Osteocyte (in vitro differentiated cells): ENCODE data around the gene MAGEB1. TPM values are rescaled to one million over a fixed set of nuclear protein-coding genes. Genes with fewer than 3 reads are reported as not detected.

Experiments
- DNase-seq: peaks from one replicate; pipeline ENCODE4 v3.0.0; 2021; ENCODE audit warnings: mixed read lengths; ENCODE audit not compliant: unreplicated experiment; ENCODE audit errors: extremely low spot score
- H3K27ac Mint-ChIP-seq: one replicate; pipeline ENCODE4 v1.8.0; 2021; ENCODE audit warnings: mild to moderate bottlenecking, mixed read lengths; ENCODE audit not compliant: unreplicated experiment
- H3K27me3 Mint-ChIP-seq: one replicate; pipeline ENCODE4 v1.8.0; 2021; ENCODE audit warnings: mixed read lengths; ENCODE audit not compliant: unreplicated experiment
- H3K36me3 Mint-ChIP-seq: one replicate; pipeline ENCODE4 v1.8.0; 2021; ENCODE audit warnings: mixed read lengths; ENCODE audit not compliant: unreplicated experiment
- H3K4me1 Mint-ChIP-seq: one replicate; pipeline ENCODE4 v1.8.0; 2021; ENCODE audit warnings: mixed read lengths; ENCODE audit not compliant: unreplicated experiment
- H3K4me3 Mint-ChIP-seq: one replicate; pipeline ENCODE4 v1.8.0; 2021; ENCODE audit warnings: mild to moderate bottlenecking, moderate library complexity, mixed read lengths; ENCODE audit not compliant: unreplicated experiment
- H3K9me3 Mint-ChIP-seq: one replicate; pipeline ENCODE4 v1.8.0; 2021; ENCODE audit warnings: mixed read lengths; ENCODE audit not compliant: unreplicated experiment
- total RNA-seq: library from RNA; stranded (reverse); gene quantifications from 2 replicates; pipeline ENCODE4 v1.2.1, GENCODE V29; 2021
- TF ChIP-seq, protein P1 (sequence below): fragments of 200-600 bp; sonication (generic); IDR thresholded peaks from 2 replicates; pipeline ENCODE4 v1.5.0; 2021; ENCODE audit warnings: antibody characterized with exemption, mild to moderate bottlenecking, moderate library complexity

MAGEB1 gene
- total RNA-seq, 1 donor from 2014 or later, result not detected

DNA sequence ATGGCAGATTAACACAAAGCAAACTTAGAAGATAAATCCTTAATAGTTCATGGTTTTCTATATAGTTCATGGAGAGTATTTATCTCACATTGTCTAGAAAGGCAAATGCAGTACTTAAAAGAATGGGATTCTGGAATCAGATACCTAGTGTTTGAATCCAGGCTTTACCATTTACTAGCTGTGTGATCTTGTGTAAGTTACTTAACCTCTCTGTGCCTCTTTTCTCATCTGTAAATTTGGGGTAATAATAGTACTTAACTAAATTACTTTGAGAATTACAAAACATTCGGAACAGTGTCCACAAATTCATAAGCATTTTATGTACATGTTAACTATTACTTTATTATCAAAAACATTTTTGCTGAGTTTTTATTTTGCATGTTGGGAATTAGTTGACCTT, 15.8 kb downstream of the MAGEB1 start:
- H3K36me3 Mint-ChIP-seq, result no peaks in the 10 kb centered on the region
- no peak for DNase-seq
- no peak overlapping the region for H3K4me3 Mint-ChIP-seq
- no peak overlapping the region for H3K27ac Mint-ChIP-seq
- peaks cover 16% of the 10 kb centered on the region for H3K27me3 Mint-ChIP-seq
- no peaks in the 10 kb centered on the region for H3K9me3 Mint-ChIP-seq
- no peaks in the 10 kb centered on the region for H3K4me1 Mint-ChIP-seq
- TF ChIP-seq, protein P1, sequence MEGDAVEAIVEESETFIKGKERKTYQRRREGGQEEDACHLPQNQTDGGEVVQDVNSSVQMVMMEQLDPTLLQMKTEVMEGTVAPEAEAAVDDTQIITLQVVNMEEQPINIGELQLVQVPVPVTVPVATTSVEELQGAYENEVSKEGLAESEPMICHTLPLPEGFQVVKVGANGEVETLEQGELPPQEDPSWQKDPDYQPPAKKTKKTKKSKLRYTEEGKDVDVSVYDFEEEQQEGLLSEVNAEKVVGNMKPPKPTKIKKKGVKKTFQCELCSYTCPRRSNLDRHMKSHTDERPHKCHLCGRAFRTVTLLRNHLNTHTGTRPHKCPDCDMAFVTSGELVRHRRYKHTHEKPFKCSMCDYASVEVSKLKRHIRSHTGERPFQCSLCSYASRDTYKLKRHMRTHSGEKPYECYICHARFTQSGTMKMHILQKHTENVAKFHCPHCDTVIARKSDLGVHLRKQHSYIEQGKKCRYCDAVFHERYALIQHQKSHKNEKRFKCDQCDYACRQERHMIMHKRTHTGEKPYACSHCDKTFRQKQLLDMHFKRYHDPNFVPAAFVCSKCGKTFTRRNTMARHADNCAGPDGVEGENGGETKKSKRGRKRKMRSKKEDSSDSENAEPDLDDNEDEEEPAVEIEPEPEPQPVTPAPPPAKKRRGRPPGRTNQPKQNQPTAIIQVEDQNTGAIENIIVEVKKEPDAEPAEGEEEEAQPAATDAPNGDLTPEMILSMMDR, result no peak

DNA sequence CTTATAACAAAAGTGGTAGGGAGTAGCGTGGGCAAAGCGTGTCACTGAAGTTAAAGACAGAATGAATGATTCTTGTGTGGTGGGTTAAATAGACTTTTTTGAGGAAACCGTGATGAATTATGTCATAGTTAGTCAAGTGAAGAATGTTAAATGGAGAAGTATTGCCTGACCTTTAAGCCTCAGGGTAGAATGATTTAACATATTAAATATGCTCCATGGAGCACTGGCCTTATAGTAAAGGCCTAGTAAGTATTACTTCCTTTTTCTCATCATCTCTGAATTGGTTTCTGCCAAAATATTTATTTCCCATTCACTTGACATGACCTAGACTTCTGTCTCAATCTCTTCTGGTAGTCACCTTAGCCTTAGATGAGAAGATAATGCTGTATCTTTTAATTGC, 23.7 kb downstream of the MAGEB1 start:
- no peak for DNase-seq
- Mint-ChIP-seq H3K27ac (no peak overlapping the region), H3K9me3 (peaks cover 6% of the 10 kb centered on the region), H3K27me3 (peaks cover 3% of the 10 kb centered on the region), H3K36me3 (no peaks in the 10 kb centered on the region), H3K4me1 (peaks cover 2% of the 10 kb centered on the region), H3K4me3 (no peak overlapping the region)
- TF ChIP-seq, protein P1, result no peak

DNA sequence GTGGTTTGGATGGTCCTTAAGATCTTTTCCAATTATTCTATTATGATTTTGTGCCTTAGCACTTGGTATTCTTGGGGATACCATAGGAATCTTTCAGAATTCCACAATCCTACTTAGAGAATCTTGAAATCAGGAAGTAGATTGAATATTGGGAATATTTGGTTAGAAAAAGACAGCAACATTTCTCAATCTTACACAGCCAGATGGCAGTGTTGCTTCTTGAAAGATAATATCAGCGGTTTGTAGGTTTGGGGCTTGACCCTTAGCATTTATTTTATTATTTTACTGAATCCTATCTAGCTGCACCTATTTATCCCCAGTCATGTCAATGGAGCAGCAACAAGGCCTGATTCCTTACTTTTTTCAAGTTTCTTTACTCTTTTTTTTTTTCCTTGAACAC, 28.6 kb downstream of the MAGEB1 start:
- Mint-ChIP-seq H3K4me1 (peaks cover 2% of the 10 kb centered on the region), H3K4me3 (no peak overlapping the region), H3K27me3 (no peaks in the 10 kb centered on the region), H3K9me3 (no peaks in the 10 kb centered on the region), H3K36me3 (no peaks in the 10 kb centered on the region), H3K27ac (no peak overlapping the region)
- TF ChIP-seq, protein P1, result peak; percentile 70
- no peak for DNase-seq

DNA sequence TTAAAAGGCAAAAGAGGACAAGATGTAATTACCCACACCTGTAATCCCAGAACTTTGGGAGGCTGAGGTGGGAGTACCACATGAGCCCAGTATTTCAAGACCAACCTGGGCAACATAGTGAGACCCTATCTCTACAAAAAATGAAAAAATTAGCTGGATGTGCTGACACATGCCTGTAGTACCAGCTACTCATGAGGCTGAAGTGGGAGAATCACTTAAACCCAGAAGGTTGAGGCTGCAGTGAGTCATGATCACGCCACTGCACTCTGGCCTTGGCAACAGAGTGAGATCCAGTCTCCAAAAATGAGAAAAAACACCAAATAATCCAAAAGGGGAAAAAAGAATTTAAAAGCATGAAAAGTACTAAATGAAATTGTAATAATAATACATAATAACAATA, 31.4 kb downstream of the MAGEB1 start:
- no peaks in the 10 kb centered on the region for H3K9me3 Mint-ChIP-seq
- TF ChIP-seq, protein P1, result no peak
- H3K27me3 Mint-ChIP-seq, result no peaks in the 10 kb centered on the region
- H3K36me3 Mint-ChIP-seq, result no peaks in the 10 kb centered on the region
- H3K27ac Mint-ChIP-seq, result no peak overlapping the region
- no peak for DNase-seq
- H3K4me3 Mint-ChIP-seq, result no peak overlapping the region
- H3K4me1 Mint-ChIP-seq, result peaks cover 11% of the 10 kb centered on the region

DNA sequence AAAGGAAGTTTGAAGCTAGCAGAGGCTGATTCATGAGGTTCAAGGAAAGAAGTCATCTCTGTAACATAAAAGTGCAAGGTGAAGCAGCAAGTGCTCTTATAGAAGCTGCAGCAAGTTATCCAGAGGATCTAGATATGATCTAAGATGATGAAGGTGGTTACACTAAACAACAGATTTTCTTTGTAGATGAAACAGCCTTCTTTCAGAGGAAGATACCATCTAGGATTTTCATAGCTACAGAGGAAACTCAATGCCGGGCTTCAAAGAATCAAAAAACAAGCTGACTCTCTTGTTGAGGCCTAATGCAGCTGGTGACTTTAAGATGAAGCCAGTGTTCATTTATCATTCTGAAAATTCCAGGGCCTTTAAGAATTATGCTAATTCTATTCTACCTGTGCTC, 33.5 kb downstream of the MAGEB1 start:
- no peak for DNase-seq
- Mint-ChIP-seq H3K4me3 (no peak overlapping the region), H3K27me3 (no peaks in the 10 kb centered on the region), H3K9me3 (no peaks in the 10 kb centered on the region), H3K4me1 (peaks cover 16% of the 10 kb centered on the region), H3K27ac (no peak overlapping the region), H3K36me3 (no peaks in the 10 kb centered on the region)
- TF ChIP-seq, protein P1, result no peak
